NOMO-1 (cell line): ENCODE data around the gene JARID2.
"Not testable (repeated sequence)": the region's sequence is repeated elsewhere in the genome, so short reads cannot be mapped to it uniquely, and the experiment has no call there.

Experiments
- DNase-seq, 2 experiments: peaks; one replicate each; lab custom pipeline; 2025; ENCODE audit not compliant: unreplicated experiment in 2 of 2; lab: John Stamatoyannopoulos, UW

The JARID2 gene

GRCh38 chr6:15409301-15410125 is 163.6 kb downstream of the JARID2 start:
- no peak for DNase-seq

- DNase-seq: no peak
Measured at GRCh38 chr6:15410126-15410391, 164.2 kb downstream of the JARID2 start.

GRCh38 chr6:15410752-15411151 is 164.9 kb downstream of the JARID2 start:
- no peak for DNase-seq

- no peak for DNase-seq
Measured at GRCh38 chr6:15411766-15412165, 165.9 kb downstream of the JARID2 start.

- no peak for DNase-seq
Measured at GRCh38 chr6:15412767-15413166, 166.9 kb downstream of the JARID2 start.

GRCh38 chr6:15413466-15414234 is 167.8 kb downstream of the JARID2 start:
- no peak for DNase-seq

- no peak for DNase-seq
Measured at GRCh38 chr6:15414235-15414612, 168.4 kb downstream of the JARID2 start.

- not testable (repeated sequence) for DNase-seq
Measured at GRCh38 chr6:15415622-15416021, 169.8 kb downstream of the JARID2 start.

- no peak for DNase-seq
Measured at GRCh38 chr6:15416932-15417509, 171.2 kb downstream of the JARID2 start.

- DNase-seq: no peak
Measured at GRCh38 chr6:15417811-15418210, 171.9 kb downstream of the JARID2 start.

GRCh38 chr6:15419493-15419892 is 173.6 kb downstream of the JARID2 start:
- no peak for DNase-seq

- peak; percentile 36 to 76 for DNase-seq
Measured at GRCh38 chr6:15420959-15421438, 175.1 kb downstream of the JARID2 start.

- DNase-seq: no peak
Measured at GRCh38 chr6:15421945-15422733, 176.3 kb downstream of the JARID2 start.

- DNase-seq: no peak
Measured at GRCh38 chr6:15423286-15423993, 177.6 kb downstream of the JARID2 start.

- DNase-seq: no peak
Measured at GRCh38 chr6:15425947-15426346, 180.1 kb downstream of the JARID2 start.

GRCh38 chr6:15426395-15426794 is 180.5 kb downstream of the JARID2 start:
- no peak for DNase-seq

- peak; percentile 38 to 62 for DNase-seq
Measured at GRCh38 chr6:15426901-15427300, 181.0 kb downstream of the JARID2 start.

- DNase-seq: peak; percentile 38 to 78
Measured at GRCh38 chr6:15427331-15428070, 181.6 kb downstream of the JARID2 start.
